Large intestine (tissue), 3 donors: ENCODE results near the gene CRISP2. TPM values are rescaled to one million over a fixed set of nuclear protein-coding genes. Genes with fewer than 3 reads are reported as not detected.
"Not testable (repeated sequence)": the region's sequence is repeated elsewhere in the genome, so short reads cannot be mapped to it uniquely, and the experiment has no call there.

Source experiments
- DNase-seq, 2 donors: peaks; one replicate each; pipeline versions ENCODE4 v3.0.0 to v3.0.0-alpha.2; 2013
- H3K27ac ChIP-seq: one replicate; pipeline ENCODE4 v1.5.1; 2013; ENCODE audit warnings: low read length
- H3K27me3 ChIP-seq: 2 replicates; pipeline ENCODE4 v1.6.1; 2013; ENCODE audit warnings: low read length; ENCODE audit not compliant: control insufficient read depth, insufficient read depth
- H3K36me3 ChIP-seq: 2 replicates; pipeline ENCODE4 v1.6.1; 2013; ENCODE audit warnings: low read length; ENCODE audit not compliant: control insufficient read depth, insufficient read depth
- H3K4me1 ChIP-seq: one replicate; pipeline ENCODE4 v1.6.1; 2013; ENCODE audit warnings: low read length; ENCODE audit not compliant: control insufficient read depth, insufficient read depth
- H3K4me3 ChIP-seq: one replicate; pipeline ENCODE4 v1.5.1; 2013; ENCODE audit warnings: low read length
- H3K9me3 ChIP-seq: one replicate; pipeline ENCODE4 v1.6.1; 2013; ENCODE audit warnings: mild to moderate bottlenecking, low read depth, low read length, moderate library complexity; ENCODE audit not compliant: control insufficient read depth
- WGBS: methylation state at CpG from one replicate; pipeline ENCODE4 v1.1.5; 2013; ENCODE audit warnings: low lambda C conversion rate; ENCODE audit not compliant: insufficient coverage; 5-methylcytosine and 5-hydroxymethylcytosine counted together
- polyA plus RNA-seq: library from polyadenylated mRNA; unstranded; fragments of 120-200 nt; gene quantifications from one replicate; pipeline ENCODE4 v1.2.1, GENCODE V29; 2013

Gene CRISP2
- polyA plus RNA-seq, 1 donor: 0.34 TPM

DNA sequence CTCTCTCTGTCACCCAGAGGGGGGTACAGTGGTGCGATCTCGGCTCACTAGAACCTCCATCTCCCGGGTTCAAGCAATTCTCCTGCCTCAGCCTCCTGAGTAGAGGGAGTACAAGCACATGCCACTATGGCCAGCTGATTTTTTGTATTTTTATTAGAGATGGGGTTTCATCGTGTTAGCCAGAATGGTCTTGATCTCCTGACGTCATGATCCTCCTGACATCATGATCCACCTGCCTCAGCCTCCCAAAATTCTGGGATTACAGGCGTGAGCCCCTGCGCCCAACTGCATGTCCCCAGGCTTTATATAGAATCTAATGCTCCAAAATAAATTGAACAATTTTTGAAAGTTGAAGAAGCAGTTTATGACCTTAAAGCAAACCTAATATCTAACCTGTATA is 7.0 kb upstream of the CRISP2 start:
- H3K36me3 ChIP-seq: no peaks in the 10 kb centered on the region
- no peak overlapping the region for H3K27ac ChIP-seq
- H3K4me3 ChIP-seq: no peak overlapping the region
- H3K9me3 ChIP-seq: peaks cover 3% of the 10 kb centered on the region
- no peaks in the 10 kb centered on the region for H3K27me3 ChIP-seq
- 80% methylated on average over 1 of the region's 7 CpGs for WGBS
- no peak for DNase-seq
- no peaks in the 10 kb centered on the region for H3K4me1 ChIP-seq

DNA sequence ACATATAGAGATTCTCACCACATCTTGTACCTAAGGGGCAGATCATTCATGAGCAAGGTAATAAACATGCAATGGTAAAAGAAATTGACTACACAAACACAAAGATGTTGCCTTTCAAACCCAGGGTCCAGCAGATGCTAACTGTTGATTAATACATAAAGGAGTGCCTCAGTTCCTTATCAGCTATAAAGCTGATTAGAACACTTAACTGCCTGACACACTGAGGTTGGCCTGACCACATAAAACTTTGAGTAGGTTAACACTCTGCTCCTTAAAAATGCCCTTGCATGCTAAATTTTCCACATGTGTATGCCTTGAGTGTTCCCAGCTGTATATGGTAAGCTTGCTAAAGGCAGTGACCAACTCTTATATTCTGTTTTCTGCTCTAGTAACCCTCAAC is 14.9 kb downstream of the CRISP2 start:
- no peaks in the 10 kb centered on the region for H3K4me1 ChIP-seq
- peaks cover 9% of the 10 kb centered on the region for H3K9me3 ChIP-seq
- H3K36me3 ChIP-seq: no peaks in the 10 kb centered on the region
- H3K4me3 ChIP-seq: no peak overlapping the region
- H3K27me3 ChIP-seq: no peaks in the 10 kb centered on the region
- no peak for DNase-seq
- H3K27ac ChIP-seq: no peak overlapping the region

DNA sequence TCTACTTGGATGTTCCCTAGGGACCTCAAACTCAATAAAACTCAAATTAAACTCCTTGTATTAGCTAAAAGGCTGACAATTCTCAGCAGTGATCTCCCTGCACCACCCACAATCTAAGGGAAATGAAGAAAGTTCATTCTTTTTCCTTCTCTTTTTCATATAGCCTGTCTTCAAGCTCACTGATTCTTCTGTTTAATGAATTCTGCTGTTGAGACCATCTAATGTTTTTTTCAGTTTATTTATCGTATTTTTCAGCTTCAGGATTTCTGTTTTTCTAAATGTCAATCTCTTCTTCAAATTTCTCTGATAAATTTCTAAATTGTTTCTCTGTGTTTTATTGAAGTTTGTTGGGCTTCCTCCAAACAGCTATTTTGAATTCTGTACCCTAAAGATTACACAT is 19.8 kb downstream of the CRISP2 start:
- no peak for DNase-seq
- no peak overlapping the region for H3K4me3 ChIP-seq
- H3K27me3 ChIP-seq: no peaks in the 10 kb centered on the region
- H3K36me3 ChIP-seq: no peaks in the 10 kb centered on the region
- peaks cover 12% of the 10 kb centered on the region for H3K9me3 ChIP-seq
- no peaks in the 10 kb centered on the region for H3K4me1 ChIP-seq
- 100% methylated on average over 1 of the region's 1 CpG for WGBS
- no peak overlapping the region for H3K27ac ChIP-seq

DNA sequence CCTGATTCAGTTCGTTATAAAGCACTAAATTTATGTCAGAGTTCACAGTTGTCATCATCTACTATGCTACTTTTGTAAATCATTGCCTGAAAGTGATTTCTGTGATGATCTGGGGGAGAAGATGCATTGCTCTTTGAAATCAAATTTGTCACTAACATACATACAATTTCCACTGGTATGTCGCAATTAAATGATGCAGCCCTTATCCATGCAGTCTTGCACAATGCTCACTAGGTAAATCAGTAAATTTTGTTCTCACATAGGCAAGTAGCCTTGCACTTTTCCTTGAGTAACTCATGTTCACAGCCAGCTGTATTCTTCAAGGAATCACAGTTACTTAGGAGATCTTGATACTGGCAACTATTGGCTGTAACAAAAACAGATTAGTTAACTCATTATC is 20.8 kb downstream of the CRISP2 start:
- H3K4me3 ChIP-seq: no peak overlapping the region
- no peak overlapping the region for H3K27ac ChIP-seq
- 88% methylated on average over 1 of the region's 2 CpGs for WGBS
- DNase-seq: no peak
- H3K36me3 ChIP-seq: no peaks in the 10 kb centered on the region
- H3K4me1 ChIP-seq: no peaks in the 10 kb centered on the region
- H3K27me3 ChIP-seq: no peaks in the 10 kb centered on the region
- peaks cover 12% of the 10 kb centered on the region for H3K9me3 ChIP-seq

DNA sequence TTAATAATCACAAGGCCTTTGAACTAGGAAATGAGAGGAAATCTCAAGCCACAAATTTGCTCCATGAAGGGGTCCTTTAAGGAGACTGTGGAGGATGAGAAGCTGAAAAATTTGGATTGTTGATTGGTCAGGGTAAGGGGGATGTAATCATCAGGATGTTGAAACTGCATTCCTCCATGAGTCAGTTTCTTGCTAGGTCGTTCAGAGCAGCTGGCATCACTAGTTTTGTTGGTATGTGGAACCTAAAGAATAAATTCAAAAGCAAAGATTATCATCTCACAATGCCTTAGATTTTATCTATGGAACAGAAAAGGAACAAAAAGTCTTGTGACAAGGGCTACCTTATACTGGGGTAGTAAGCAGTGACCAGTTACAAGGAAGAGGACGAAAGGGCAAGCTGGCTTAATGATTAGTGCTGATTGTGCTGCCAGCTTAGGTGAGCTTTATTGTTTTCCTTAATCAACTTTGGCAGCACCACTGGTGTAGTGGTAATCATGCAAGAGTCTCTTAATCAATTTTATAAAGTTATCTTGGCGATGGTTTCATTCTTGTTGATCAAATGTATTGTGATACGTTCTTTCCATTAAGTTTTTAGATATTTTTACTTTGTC is 36.6 kb downstream of the CRISP2 start:
- Histone ChIP-seq H3K27ac (no peak overlapping the region), H3K36me3 (no peaks in the 10 kb centered on the region), H3K4me1 (no peaks in the 10 kb centered on the region), H3K9me3 (peaks cover 3% of the 10 kb centered on the region), H3K4me3 (no peak overlapping the region), H3K27me3 (no peaks in the 10 kb centered on the region)
- DNase-seq: no peak
- WGBS: 88% methylated on average over 2 of the region's 4 CpGs

DNA sequence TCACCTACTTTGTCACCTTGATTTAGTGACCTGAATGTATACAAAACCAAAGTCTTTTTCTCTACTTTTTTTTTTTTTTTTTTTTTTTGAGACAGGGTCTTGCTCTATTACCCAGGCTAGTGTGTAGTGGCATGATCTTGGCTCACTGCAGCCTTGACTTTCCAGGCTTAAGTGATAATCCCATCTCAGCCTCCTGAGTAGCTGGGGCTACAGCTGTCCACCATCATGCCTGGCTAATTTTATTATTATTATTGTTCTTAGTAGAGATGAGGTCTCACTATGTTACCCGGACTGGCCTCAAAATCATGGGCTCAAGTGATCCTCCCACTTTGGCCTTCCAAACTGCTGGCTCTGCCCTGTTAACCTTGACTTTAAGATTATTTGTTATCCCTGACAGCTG is 37.5 kb downstream of the CRISP2 start:
- no peaks in the 10 kb centered on the region for H3K27me3 ChIP-seq
- H3K36me3 ChIP-seq: no peaks in the 10 kb centered on the region
- no peak overlapping the region for H3K4me3 ChIP-seq
- no peak overlapping the region for H3K27ac ChIP-seq
- no peaks in the 10 kb centered on the region for H3K4me1 ChIP-seq
- DNase-seq: no peak
- H3K9me3 ChIP-seq: peaks cover 3% of the 10 kb centered on the region
- WGBS: no CpG with 5 or more reads among the region's 1 CpG

DNA sequence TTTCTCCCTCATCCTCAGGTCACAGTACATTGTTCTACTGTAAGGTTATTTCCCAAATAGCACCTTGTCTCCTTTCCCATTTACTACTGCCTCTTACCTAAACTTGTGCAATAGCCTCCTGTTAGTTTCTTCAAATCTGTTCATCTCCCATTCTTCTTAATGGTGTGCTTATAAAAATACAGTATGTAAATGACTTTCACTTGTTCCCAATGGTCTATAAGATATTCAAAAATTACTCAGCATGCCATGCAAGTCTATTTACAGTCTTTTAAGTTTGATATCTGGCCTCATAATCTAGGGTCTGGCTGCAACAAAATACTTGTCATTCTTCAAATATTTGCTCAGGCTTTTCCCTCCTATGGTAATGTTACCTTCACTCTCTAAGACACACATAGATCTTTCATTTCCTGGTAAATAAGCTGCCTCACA is 45.2 kb downstream of the CRISP2 start:
- H3K4me1 ChIP-seq: no peaks in the 10 kb centered on the region
- no peak overlapping the region for H3K4me3 ChIP-seq
- H3K27me3 ChIP-seq: no peaks in the 10 kb centered on the region
- no peaks in the 10 kb centered on the region for H3K36me3 ChIP-seq
- H3K27ac ChIP-seq: no peak overlapping the region
- H3K9me3 ChIP-seq: peaks cover 3% of the 10 kb centered on the region
- no peak for DNase-seq

DNA sequence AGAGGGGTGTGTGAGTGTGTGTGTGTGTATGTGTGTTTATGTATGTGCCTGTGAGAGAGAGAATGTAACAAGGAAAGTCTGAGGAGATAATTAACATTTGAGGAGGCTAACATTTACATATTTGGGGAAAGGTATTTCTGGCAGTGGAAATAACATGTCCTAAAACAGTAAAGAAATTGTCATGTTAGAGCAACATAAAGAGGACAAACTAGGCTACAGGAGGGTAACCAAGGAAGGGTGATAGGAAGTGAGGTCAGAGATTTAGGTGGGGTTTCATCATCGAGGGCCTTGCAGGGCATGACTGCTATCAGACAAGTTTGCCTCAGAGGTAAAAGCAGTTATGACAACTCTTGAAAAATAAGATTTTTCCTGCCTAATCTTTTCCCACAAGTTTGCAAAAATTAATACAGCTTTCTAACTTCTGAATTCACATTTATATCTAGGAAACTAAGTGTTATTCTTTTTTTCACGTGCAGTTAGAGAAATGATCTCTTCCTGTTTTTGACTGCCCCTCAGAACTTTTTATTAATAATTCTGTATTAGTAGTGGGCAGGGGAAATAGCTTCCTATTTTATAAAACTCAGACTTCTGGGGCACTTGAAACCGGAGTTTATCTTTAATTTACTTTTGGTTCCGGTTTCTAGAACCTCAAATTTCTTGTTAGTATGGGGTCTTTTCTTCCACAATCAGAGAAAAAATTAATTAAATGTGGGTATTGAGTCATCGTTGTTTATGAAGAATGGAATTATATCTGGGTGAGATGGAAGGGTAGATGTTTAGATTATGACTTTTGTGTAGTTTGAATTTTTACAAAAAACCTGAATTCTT is 46.2 kb downstream of the CRISP2 start:
- Histone ChIP-seq H3K9me3 (peaks cover 3% of the 10 kb centered on the region), H3K27me3 (no peaks in the 10 kb centered on the region), H3K4me3 (no peak overlapping the region), H3K27ac (no peak overlapping the region), H3K36me3 (no peaks in the 10 kb centered on the region), H3K4me1 (no peaks in the 10 kb centered on the region)
- DNase-seq: no peak
- 89% methylated on average over 3 of the region's 5 CpGs for WGBS

DNA sequence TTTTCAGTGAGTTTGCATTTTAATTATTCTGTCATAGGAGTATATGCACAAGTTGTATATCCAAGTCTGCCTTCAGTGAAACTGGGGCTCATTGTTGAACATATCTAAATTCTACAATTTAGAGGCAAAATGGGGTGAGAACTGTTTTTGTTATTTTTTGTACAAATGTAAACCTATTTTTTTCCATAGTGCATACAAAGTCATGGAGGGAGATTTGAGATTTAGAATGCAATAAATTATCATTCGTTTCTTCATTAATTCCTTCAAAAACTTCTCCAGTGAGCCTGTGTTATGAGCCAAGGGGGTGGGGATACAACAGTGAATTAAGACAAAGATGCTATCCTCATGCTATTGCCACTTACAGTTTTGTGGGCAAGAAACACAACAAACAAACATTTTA is 46.9 kb downstream of the CRISP2 start:
- no CpG with 5 or more reads among the region's 1 CpG for WGBS
- H3K9me3 ChIP-seq: no peaks in the 10 kb centered on the region
- no peak for DNase-seq
- no peaks in the 10 kb centered on the region for H3K36me3 ChIP-seq
- no peak overlapping the region for H3K27ac ChIP-seq
- H3K27me3 ChIP-seq: no peaks in the 10 kb centered on the region
- H3K4me3 ChIP-seq: no peak overlapping the region
- H3K4me1 ChIP-seq: no peaks in the 10 kb centered on the region

DNA sequence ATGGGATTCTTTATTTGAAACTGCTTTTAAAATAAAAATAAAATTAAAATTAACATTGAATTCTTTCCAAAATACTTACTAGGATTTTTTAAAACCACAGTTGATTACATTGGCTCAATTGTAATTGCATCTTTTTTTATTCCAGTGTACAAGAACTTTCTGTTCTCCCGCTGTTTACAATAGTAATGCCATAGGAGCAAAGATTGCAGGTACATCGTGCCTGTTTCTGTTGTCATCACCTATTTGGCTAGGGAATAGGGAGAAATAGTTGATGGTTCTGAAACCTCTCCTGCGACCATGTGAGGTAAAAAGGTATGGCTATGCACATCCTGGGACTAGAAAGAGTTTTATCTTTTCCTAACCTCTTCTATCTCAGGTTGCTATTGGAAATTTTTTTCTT is 48.5 kb downstream of the CRISP2 start:
- DNase-seq: no peak
- no peaks in the 10 kb centered on the region for H3K4me1 ChIP-seq
- H3K27me3 ChIP-seq: no peaks in the 10 kb centered on the region
- no peaks in the 10 kb centered on the region for H3K9me3 ChIP-seq
- no CpG with 5 or more reads among the region's 3 CpGs for WGBS
- no peaks in the 10 kb centered on the region for H3K36me3 ChIP-seq
- no peak overlapping the region for H3K27ac ChIP-seq
- H3K4me3 ChIP-seq: no peak overlapping the region

DNA sequence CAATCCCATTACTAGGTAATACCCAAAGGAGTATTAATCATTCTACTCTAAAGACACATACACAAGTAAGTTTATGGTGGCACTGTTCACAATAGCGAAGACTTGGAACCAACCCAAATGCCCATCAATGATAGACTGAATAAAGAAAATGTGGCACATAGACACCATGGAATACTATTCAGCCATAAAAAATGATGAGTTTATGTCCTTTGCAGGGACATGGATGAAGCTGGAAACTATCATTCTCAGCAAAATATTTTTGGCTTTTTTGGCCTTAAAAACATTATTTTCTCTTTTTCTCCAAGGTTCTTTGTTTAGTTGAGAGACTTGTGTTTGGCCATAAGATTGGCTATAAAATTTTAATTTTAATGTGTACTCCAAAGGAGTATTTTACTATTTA is 49.3 kb downstream of the CRISP2 start:
- H3K27me3 ChIP-seq, H3K4me1 ChIP-seq, H3K4me3 ChIP-seq, H3K9me3 ChIP-seq, H3K36me3 ChIP-seq, DNase-seq, H3K27ac ChIP-seq: not testable (repeated sequence)
- no CpG with 5 or more reads among the region's 1 CpG for WGBS
